Right lobe of liver (tissue), 6 donors: Measurements from ENCODE around the gene CTSE. TPM values are rescaled to one million over a fixed set of nuclear protein-coding genes. Genes with fewer than 3 reads are reported as not detected.

Source experiments
- ATAC-seq, 4 donors: fragments of 200-7000 bp; cut with Tn5 transposase; one replicate each; pipeline ENCODE4 v1.9.1; 2020; ENCODE audit warnings: mild to moderate bottlenecking in 4 of 4, moderate library complexity in 4 of 4
- DNase-seq, 3 donors: peaks; one replicate each; pipeline ENCODE4 v3.0.0-alpha.2; 2020
- H3K27ac ChIP-seq, 3 donors: fragments of 200-600 bp; one replicate each; pipeline ENCODE4 v1.8.0; 2022
- H3K27me3 ChIP-seq, 2 donors: fragments of 200-600 bp; one replicate each; pipeline ENCODE4 v1.8.0; 2022
- H3K36me3 ChIP-seq, 4 donors: fragments of 200-600 bp; sonication (generic) in 1 of 4; one replicate each; pipeline versions ENCODE4 v1.5.1 to v1.8.0; 2017 to 2022; ENCODE audit warnings: control low read depth in 1 of 4
- H3K4me1 ChIP-seq, 4 donors: fragments of 200-600 bp; sonication (generic) in 1 of 4; one replicate each; pipeline versions ENCODE4 v1.5.1 to v1.8.0; 2017 to 2022; ENCODE audit warnings: control low read depth in 1 of 4
- H3K4me3 ChIP-seq, 3 donors: fragments of 200-600 bp; one replicate each; pipeline ENCODE4 v1.8.0; 2022
- H3K9me3 ChIP-seq, 4 donors: fragments of 200-600 bp; sonication (generic) in 1 of 4; one replicate each; pipeline versions ENCODE4 v1.5.1 to v1.8.0; 2017 to 2022; ENCODE audit warnings: control low read depth in 1 of 4
- CTCF ChIP-seq, 4 donors: fragments of 200-600 bp in 3 of 4; fragments of 450-650 bp in 1 of 4; IDR thresholded peaks; one replicate each; pipeline versions ENCODE4 v1.5.1 to v1.8.0; 2016 to 2022; ENCODE audit warnings: antibody characterized with exemption in 4 of 4, mild to moderate bottlenecking in 2 of 4
- POLR2A ChIP-seq: fragments of 450-650 bp; IDR thresholded peaks from one replicate; pipeline ENCODE4 v1.6.1; 2017; ENCODE audit warnings: antibody characterized with exemption, mild to moderate bottlenecking
- WGBS: methylation state at CpG from one replicate; pipeline ENCODE4 v1.1.6; 2018; ENCODE audit warnings: low coverage, low lambda C conversion rate; ENCODE audit not compliant: insufficient coverage; ENCODE audit errors: missing lambda C conversion rate; 5-methylcytosine and 5-hydroxymethylcytosine counted together
- intact Hi-C, 2 donors: fragments of 100-400 bp; cut with DNase I; formaldehyde crosslinking; loops; one replicate each; pipeline versions ENCODE4 v1.11.2 to v1.14.1; 2022
- total RNA-seq, 6 experiments: library from RNA; depleted of rRNA in 2 of 6; stranded (reverse); fragments of >200 nt in 2 of 6; fragmentation: NEBNext Ultra II Directional in 3 of 6; extraction: Animal tissue kit (Norgen Biotek cat#: 25700) in 3 of 6; gene quantifications; one replicate each; pipeline versions ENCODE4 v1.1.0 to v1.2.4, GENCODE V29; 2016 to 2023
- donor health status: DM: no; HTN: yes; CAD: no.
- donor health status: DM: no; HTN: no; CAD: no.
- donor health status: DM: no; HTN: no; CAD: no.
- donor health status: DM: no; HTN: yes; CAD: no.
- donor health status: DM: no; HTN: yes; CAD: no.

CTSE gene
- total RNA-seq, 6 experiments from 2014 or later = 0.11 to 0.22 TPM; not detected in 4

DNA sequence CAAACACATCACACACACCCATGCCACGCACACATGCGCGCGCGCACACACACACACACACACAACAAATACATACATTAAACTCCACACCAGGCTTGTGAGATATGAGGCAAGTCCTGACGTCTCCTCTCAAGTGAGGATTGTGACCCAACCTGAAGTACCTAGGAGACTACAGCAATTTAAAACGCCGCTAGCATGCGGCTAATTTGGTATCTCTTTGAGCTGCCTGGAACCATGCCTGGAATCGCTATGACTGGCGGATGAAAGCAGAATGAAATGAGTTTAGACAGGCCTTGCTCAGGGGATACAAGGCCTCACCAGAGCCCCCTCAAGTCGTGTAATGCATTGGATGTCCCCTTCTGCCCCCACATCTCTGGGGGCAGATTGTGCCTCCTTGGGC, 18.9 kb downstream of the CTSE start:
- no peak for DNase-seq
- WGBS = 76% methylated on average over 9 of the region's 12 CpGs
- no peak for ATAC-seq

GRCh38 chr1:206003854-206004800, 19.6 kb downstream of the CTSE start:
- no peaks in the 10 kb centered on the region for H3K27me3 ChIP-seq
- no peak for ATAC-seq
- TF ChIP-seq POLR2A = no peak
- no peak for TF ChIP-seq CTCF (IDR thresholded peaks at IDR 0.05)
- H3K36me3 ChIP-seq = no peaks in the 10 kb centered on the region
- no peak overlapping the region for H3K4me3 ChIP-seq
- intact Hi-C loops = no loop called here
- no peaks in the 10 kb centered on the region for H3K9me3 ChIP-seq
- no peak overlapping the region for H3K27ac ChIP-seq
- DNase-seq = no peak
- WGBS = 91% methylated on average over 7 of the region's 7 CpGs
- H3K4me1 ChIP-seq = peaks cover 0 to 8% (median 0%) of the 10 kb centered on the region in 4 donors

More for the DNA sequence above, 18.9 kb downstream of the CTSE start:
- intact Hi-C loops = no loop called here
- Histone ChIP-seq H3K27me3 (no peaks in the 10 kb centered on the region), H3K9me3 (no peaks in the 10 kb centered on the region), H3K4me1 (peaks cover 0 to 8% (median 0%) of the 10 kb centered on the region in 4 donors), H3K36me3 (no peaks in the 10 kb centered on the region), H3K27ac (no peak overlapping the region), H3K4me3 (no peak overlapping the region)
- TF ChIP-seq POLR2A (no peak), CTCF (IDR thresholded peaks at IDR 0.05) (no peak)

DNA sequence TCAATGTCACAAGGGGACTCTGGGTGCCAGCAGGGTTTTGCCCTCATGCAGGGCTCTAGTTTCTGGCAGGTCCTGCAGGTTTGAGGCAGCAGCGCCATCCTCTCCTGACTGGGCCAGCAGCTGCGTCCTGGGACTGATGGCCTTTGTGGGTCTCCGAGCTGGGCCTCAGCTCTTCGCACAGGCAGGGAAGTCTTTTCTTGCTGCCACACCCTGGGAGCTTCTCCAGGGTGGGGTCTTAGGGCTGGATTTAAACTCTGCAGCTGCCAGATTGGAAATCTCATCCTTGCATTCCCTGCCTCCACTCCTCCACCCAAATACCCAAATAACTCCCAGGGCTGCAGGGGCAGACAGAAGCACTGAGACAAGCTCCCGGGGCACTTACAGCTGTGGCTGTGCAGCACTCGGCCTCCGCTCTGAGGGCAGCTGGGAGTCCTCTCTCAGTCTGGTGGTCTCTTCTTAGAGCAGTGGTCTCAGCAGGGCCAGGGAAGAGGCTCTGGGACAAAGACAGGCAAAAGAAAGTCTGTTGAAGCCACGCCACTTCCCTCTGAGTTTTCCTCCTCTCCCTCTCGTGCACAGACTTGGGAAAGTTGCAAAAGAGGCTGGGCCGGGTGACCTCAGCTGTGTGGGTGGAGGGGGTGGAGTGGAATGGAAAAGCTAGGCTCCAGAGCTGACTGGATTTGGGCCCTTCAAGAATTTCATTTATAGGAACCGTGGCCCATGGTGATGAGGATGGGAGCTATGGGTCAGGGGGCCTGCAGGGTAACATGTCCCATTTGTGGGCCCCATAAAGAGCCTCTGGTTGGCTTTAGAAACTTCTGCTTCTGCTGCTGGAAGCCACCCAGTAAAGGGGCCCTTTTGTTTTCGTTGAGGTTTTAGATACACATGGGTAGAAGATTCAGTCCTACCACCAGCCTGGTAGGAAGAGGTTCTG, 20.6 kb downstream of the CTSE start, which contains the start of gene RAB7B:
Gene RAB7B, minus strand, starts transcription at position 525 of the 931 bp plus-strand sequence. CDS start 9,260 bp downstream, outside the sequence.
- TF ChIP-seq CTCF (IDR thresholded peaks at IDR 0.05) (no peak), POLR2A (no peak)
- 46% methylated on average over 7 of the region's 12 CpGs for WGBS

DNA sequence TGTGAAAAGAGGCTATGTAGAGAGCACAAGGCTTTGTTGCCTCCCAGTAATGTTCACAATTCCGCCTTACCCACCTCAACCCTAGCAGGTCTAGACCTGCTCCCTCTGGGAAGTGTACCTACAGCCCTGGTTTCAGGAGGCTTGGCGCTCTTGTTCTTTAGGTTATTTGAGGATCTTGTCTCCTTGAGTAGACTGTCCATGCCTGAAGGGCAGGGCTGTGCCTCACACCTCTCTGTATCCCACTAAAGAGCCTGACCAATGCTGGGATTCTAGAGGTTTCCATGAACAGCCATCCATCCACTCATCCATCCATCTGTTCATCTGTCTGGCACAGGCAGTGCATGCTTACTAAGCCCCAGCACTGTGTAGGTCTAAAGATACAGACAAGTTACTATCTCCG, 21.5 kb downstream of the CTSE start:
- 89% methylated on average over 3 of the region's 3 CpGs for WGBS
- intact Hi-C loops = no loop called here
- no peak for ATAC-seq
- no peaks in the 10 kb centered on the region for H3K36me3 ChIP-seq
- no peaks in the 10 kb centered on the region for H3K27me3 ChIP-seq
- peaks cover 0 to 8% (median 0%) of the 10 kb centered on the region in 4 donors for H3K4me1 ChIP-seq
- H3K27ac ChIP-seq = no peak overlapping the region
- TF ChIP-seq POLR2A (no peak), CTCF (IDR thresholded peaks at IDR 0.05) (no peak)
- H3K4me3 ChIP-seq = no peak overlapping the region
- no peaks in the 10 kb centered on the region for H3K9me3 ChIP-seq
- no peak for DNase-seq

More for the DNA sequence above, 20.6 kb downstream of the CTSE start, which contains the start of gene RAB7B:
- Histone ChIP-seq H3K4me3 (peak within 1 kb of the TSS in 2 of 3 donors; percentile 14), H3K9me3 (no peaks in the 10 kb centered on the region), H3K27ac (no peak within 1 kb of the TSS), H3K27me3 (no peaks in the 10 kb centered on the region), H3K4me1 (peaks cover 0 to 8% (median 0%) of the 10 kb centered on the region in 4 donors), H3K36me3 (no peaks in the 10 kb centered on the region)
- ATAC-seq (peak; percentile 74 to 88 (median 84)), DNase-seq (peak; percentile 65 to 79 (median 70))
- intact Hi-C loops = no loop called here
